Activated CD4-positive, alpha-beta memory T cell treated with anti-CD3 and anti-CD28 coated beads, Interleukin-2, amount 10 ng/mL, durations not matched to agents 7 days and 5 days (primary cell): ENCODE measurements around the gene TMEM200C. TPM values are rescaled to one million over a fixed set of nuclear protein-coding genes. Genes with fewer than 3 reads are reported as not detected.

Source experiments
- CTCF ChIA-PET: fragments of 350-600 bp; sonication (Branson Sonifier 250); formaldehyde crosslinking; loops from one replicate; lab custom pipeline; 2021; ENCODE audit warnings: antibody characterized with exemption, inconsistent platforms; lab: Charles Lee
- POLR2A ChIA-PET: fragments of 350-600 bp; sonication (Branson Sonifier 250); formaldehyde crosslinking; loops from one replicate; lab custom pipeline; 2021; ENCODE audit warnings: antibody characterized with exemption; lab: Charles Lee
- DNase-seq: peaks from one replicate; pipeline ENCODE4 v3.0.0-alpha.2; 2020
- H3K27ac Mint-ChIP-seq: one replicate; pipeline ENCODE4 v1.8.0; 2021; ENCODE audit warnings: mild to moderate bottlenecking, mixed read lengths
- H3K27me3 Mint-ChIP-seq: one replicate; pipeline ENCODE4 v1.8.0; 2021; ENCODE audit warnings: mixed read lengths
- H3K36me3 Mint-ChIP-seq: one replicate; pipeline ENCODE4 v1.8.0; 2021; ENCODE audit warnings: low read depth, mixed read lengths
- H3K4me1 Mint-ChIP-seq: one replicate; pipeline ENCODE4 v1.8.0; 2021; ENCODE audit warnings: mixed read lengths
- H3K4me3 Mint-ChIP-seq: one replicate; pipeline ENCODE4 v1.8.0; 2021; ENCODE audit warnings: mild to moderate bottlenecking, mixed read lengths
- H3K9me3 Mint-ChIP-seq: one replicate; pipeline ENCODE4 v1.8.0; 2021; ENCODE audit warnings: mixed read lengths
- total RNA-seq, 2 experiments: library from RNA; stranded (reverse); gene quantifications; one replicate each; pipeline ENCODE4 v1.2.3, GENCODE V29; 2021

TMEM200C gene
- total RNA-seq = not detected

GRCh38 chr18:5895299-5895875 lies at the start of gene TMEM200C:
TMEM200C (minus strand) TSS chr18:5895522; CDS start chr18:5892063, 3,459 bp downstream.
- ChIA-PET CTCF (interaction anchor here (0.6 kb wide), 1 partner anchor 537 kb away, joined by 3 read pairs; no protein-coding TSS in a partner anchor), POLR2A (no interaction called here)
- Mint-ChIP-seq H3K9me3 (no peaks in the 10 kb centered on the region), H3K27ac (no peak within 1 kb of the TSS), H3K36me3 (no peaks in the 10 kb centered on the region), H3K27me3 (peaks cover 61% of the 10 kb centered on the region), H3K4me1 (no peaks in the 10 kb centered on the region), H3K4me3 (no peak within 1 kb of the TSS)
- DNase-seq = no peak

GRCh38 chr18:5944448-5944847 lies 49.1 kb upstream of the TMEM200C start:
- Mint-ChIP-seq H3K4me3 (no peak overlapping the region), H3K4me1 (no peaks in the 10 kb centered on the region), H3K27ac (no peak overlapping the region), H3K9me3 (no peaks in the 10 kb centered on the region), H3K36me3 (no peaks in the 10 kb centered on the region), H3K27me3 (no peaks in the 10 kb centered on the region)
- no peak for DNase-seq
- ChIA-PET POLR2A (no interaction called here), CTCF (no interaction called here)

- H3K27me3 Mint-ChIP-seq = no peaks in the 10 kb centered on the region
- no peak overlapping the region for H3K4me3 Mint-ChIP-seq
- CTCF ChIA-PET = no interaction called here
Measured at GRCh38 chr18:5943514-5943913, 48.2 kb upstream of the TMEM200C start.

GRCh38 chr18:5942591-5942990 lies 47.3 kb upstream of the TMEM200C start:
- no peaks in the 10 kb centered on the region for H3K4me1 Mint-ChIP-seq
- H3K27me3 Mint-ChIP-seq = no peaks in the 10 kb centered on the region
- ChIA-PET POLR2A (no interaction called here), CTCF (no interaction called here)
- DNase-seq = no peak
- no peaks in the 10 kb centered on the region for H3K36me3 Mint-ChIP-seq
- no peak overlapping the region for H3K27ac Mint-ChIP-seq
- H3K4me3 Mint-ChIP-seq = no peak overlapping the region
- no peaks in the 10 kb centered on the region for H3K9me3 Mint-ChIP-seq

More at GRCh38 chr18:5943514-5943913, 48.2 kb upstream of the TMEM200C start:
- POLR2A ChIA-PET = no interaction called here
- H3K9me3 Mint-ChIP-seq = no peaks in the 10 kb centered on the region
- H3K27ac Mint-ChIP-seq = no peak overlapping the region
- no peaks in the 10 kb centered on the region for H3K36me3 Mint-ChIP-seq
- no peaks in the 10 kb centered on the region for H3K4me1 Mint-ChIP-seq
- DNase-seq = no peak

- POLR2A ChIA-PET = no interaction called here
- Mint-ChIP-seq H3K9me3 (peaks cover 2% of the 10 kb centered on the region), H3K4me1 (no peaks in the 10 kb centered on the region), H3K4me3 (no peak overlapping the region), H3K36me3 (no peaks in the 10 kb centered on the region), H3K27ac (no peak overlapping the region), H3K27me3 (no peaks in the 10 kb centered on the region)
- no peak for DNase-seq
- CTCF ChIA-PET = no interaction called here
Measured at GRCh38 chr18:5941890-5942289, 46.6 kb upstream of the TMEM200C start.

- H3K27me3 Mint-ChIP-seq = no peaks in the 10 kb centered on the region
- H3K9me3 Mint-ChIP-seq = peaks cover 2% of the 10 kb centered on the region
- H3K27ac Mint-ChIP-seq = no peak overlapping the region
- POLR2A ChIA-PET = no interaction called here
- no peaks in the 10 kb centered on the region for H3K36me3 Mint-ChIP-seq
- H3K4me3 Mint-ChIP-seq = no peak overlapping the region
- no peak for DNase-seq
- H3K4me1 Mint-ChIP-seq = no peaks in the 10 kb centered on the region
- CTCF ChIA-PET = no interaction called here
Measured at GRCh38 chr18:5939801-5940667, 44.7 kb upstream of the TMEM200C start.

GRCh38 chr18:5937795-5938194 lies 42.5 kb upstream of the TMEM200C start:
- Mint-ChIP-seq H3K27ac (no peak overlapping the region), H3K9me3 (peaks cover 2% of the 10 kb centered on the region), H3K36me3 (no peaks in the 10 kb centered on the region), H3K27me3 (no peaks in the 10 kb centered on the region), H3K4me1 (no peaks in the 10 kb centered on the region), H3K4me3 (no peak overlapping the region)
- POLR2A ChIA-PET = no interaction called here
- CTCF ChIA-PET = no interaction called here
- no peak for DNase-seq

GRCh38 chr18:5937121-5937520 lies 41.8 kb upstream of the TMEM200C start:
- Mint-ChIP-seq H3K36me3 (no peaks in the 10 kb centered on the region), H3K27ac (no peak overlapping the region), H3K27me3 (no peaks in the 10 kb centered on the region), H3K9me3 (peaks cover 2% of the 10 kb centered on the region), H3K4me3 (no peak overlapping the region), H3K4me1 (no peaks in the 10 kb centered on the region)
- POLR2A ChIA-PET = no interaction called here
- DNase-seq = no peak
- CTCF ChIA-PET = no interaction called here

GRCh38 chr18:5930789-5931188 lies 35.5 kb upstream of the TMEM200C start:
- ChIA-PET POLR2A (no interaction called here), CTCF (no interaction called here)
- Mint-ChIP-seq H3K4me3 (no peak overlapping the region), H3K27ac (no peak overlapping the region), H3K27me3 (no peaks in the 10 kb centered on the region), H3K4me1 (no peaks in the 10 kb centered on the region), H3K9me3 (peaks cover 5% of the 10 kb centered on the region), H3K36me3 (no peaks in the 10 kb centered on the region)
- no peak for DNase-seq

GRCh38 chr18:5918205-5918858 lies 23.0 kb upstream of the TMEM200C start:
- POLR2A ChIA-PET = no interaction called here
- no peak overlapping the region for H3K4me3 Mint-ChIP-seq

GRCh38 chr18:5914951-5915350 lies 19.6 kb upstream of the TMEM200C start:
- CTCF ChIA-PET = no interaction called here
- POLR2A ChIA-PET = no interaction called here
- Mint-ChIP-seq H3K27me3 (no peaks in the 10 kb centered on the region), H3K4me1 (no peaks in the 10 kb centered on the region), H3K9me3 (no peaks in the 10 kb centered on the region), H3K27ac (no peak overlapping the region), H3K4me3 (no peak overlapping the region), H3K36me3 (no peaks in the 10 kb centered on the region)
- no peak for DNase-seq

More at GRCh38 chr18:5918205-5918858, 23.0 kb upstream of the TMEM200C start:
- H3K27me3 Mint-ChIP-seq = no peaks in the 10 kb centered on the region
- no peak overlapping the region for H3K27ac Mint-ChIP-seq
- CTCF ChIA-PET = no interaction called here
- no peaks in the 10 kb centered on the region for H3K4me1 Mint-ChIP-seq
- DNase-seq = no peak
- no peaks in the 10 kb centered on the region for H3K9me3 Mint-ChIP-seq
- H3K36me3 Mint-ChIP-seq = no peaks in the 10 kb centered on the region

GRCh38 chr18:5914016-5914415 lies 18.7 kb upstream of the TMEM200C start:
- no peak overlapping the region for H3K27ac Mint-ChIP-seq
- no peak for DNase-seq
- POLR2A ChIA-PET = no interaction called here
- H3K36me3 Mint-ChIP-seq = no peaks in the 10 kb centered on the region
- H3K4me3 Mint-ChIP-seq = no peak overlapping the region
- H3K9me3 Mint-ChIP-seq = no peaks in the 10 kb centered on the region
- H3K27me3 Mint-ChIP-seq = no peaks in the 10 kb centered on the region
- H3K4me1 Mint-ChIP-seq = no peaks in the 10 kb centered on the region
- CTCF ChIA-PET = no interaction called here

- H3K27me3 Mint-ChIP-seq = no peaks in the 10 kb centered on the region
- ChIA-PET POLR2A (no interaction called here), CTCF (no interaction called here)
- H3K27ac Mint-ChIP-seq = no peak overlapping the region
- H3K9me3 Mint-ChIP-seq = no peaks in the 10 kb centered on the region
- no peaks in the 10 kb centered on the region for H3K36me3 Mint-ChIP-seq
- DNase-seq = no peak
- no peak overlapping the region for H3K4me3 Mint-ChIP-seq
- no peaks in the 10 kb centered on the region for H3K4me1 Mint-ChIP-seq
Measured at GRCh38 chr18:5912566-5912965, 17.2 kb upstream of the TMEM200C start.
